Measurements from ENCODE around the gene COMP.
"Not testable (repeated sequence)": the region's sequence is repeated elsewhere in the genome, so short reads cannot be mapped to it uniquely, and the experiment has no call there.

The COMP gene

GRCh38 chr19:18790566-18791314 is at the start of gene COMP:
TSS of gene COMP (minus strand) at chr19:18791305. CDS start at chr19:18791269, 36 bp downstream.
- DNase-seq, result no peak

GRCh38 chr19:18840288-18841267 is 49.5 kb upstream of the COMP start:
- DNase-seq, result no peak

GRCh38 chr19:18839465-18840287 is 48.6 kb upstream of the COMP start:
- no peak for DNase-seq

- no peak for DNase-seq
Observed at GRCh38 chr19:18834644-18834984, 43.5 kb upstream of the COMP start.

- no peak for DNase-seq
Observed at GRCh38 chr19:18833849-18834643, 42.9 kb upstream of the COMP start.

- no peak for DNase-seq
Observed at GRCh38 chr19:18833141-18833476, 42.0 kb upstream of the COMP start.

- no peak for DNase-seq
Observed at GRCh38 chr19:18832306-18833140, 41.4 kb upstream of the COMP start.

- peak; percentile 84 to 86 for DNase-seq
Observed at GRCh38 chr19:18831524-18832305, 40.6 kb upstream of the COMP start, which contains the start of gene UPF1. TSS of gene UPF1 (plus strand) at chr19:18831959. CDS start at chr19:18832210, 251 bp downstream.

GRCh38 chr19:18830488-18830887 is 39.4 kb upstream of the COMP start:
- DNase-seq, result no peak

GRCh38 chr19:18828786-18829185 is 37.7 kb upstream of the COMP start:
- DNase-seq, result no peak

GRCh38 chr19:18817574-18817973 is 26.5 kb upstream of the COMP start:
- no peak for DNase-seq

GRCh38 chr19:18816645-18817044 is 25.5 kb upstream of the COMP start:
- DNase-seq, result not testable (repeated sequence)

- DNase-seq, result no peak
Observed at GRCh38 chr19:18815673-18816072, 24.6 kb upstream of the COMP start.

- no peak for DNase-seq
Observed at GRCh38 chr19:18814063-18814462, 23.0 kb upstream of the COMP start.

- not testable (repeated sequence) for DNase-seq
Observed at GRCh38 chr19:18811638-18812037, 20.5 kb upstream of the COMP start.

GRCh38 chr19:18809149-18809868 is 18.2 kb upstream of the COMP start:
- no peak for DNase-seq

GRCh38 chr19:18807861-18808331 is 16.8 kb upstream of the COMP start:
- DNase-seq, result no peak

GRCh38 chr19:18804643-18805042 is 13.5 kb upstream of the COMP start:
- no peak for DNase-seq

GRCh38 chr19:18804139-18804601 is 13.1 kb upstream of the COMP start:
- no peak for DNase-seq

All from hippocampal formation (tissue), 2 donors.